Measurements from ENCODE around the gene BCL11B.

BCL11B gene

GRCh38 chr14:99272899-99273765 lies 1.1 kb upstream of the BCL11B start:
- H3K4me3 ChIP-seq (ENCODE audit: low read length), result peak overlapping the region; percentile 71
- H3K36me3 ChIP-seq (ENCODE audit: control insufficient read depth, low read depth, low read length), result no peaks in the 10 kb centered on the region
- H3K9ac ChIP-seq (ENCODE audit: low read length), result peak overlapping the region; percentile 11
- H3K27ac ChIP-seq (ENCODE audit: low read length), result no peak overlapping the region
- peaks cover 25% of the 10 kb centered on the region for H3K4me1 ChIP-seq (ENCODE audit: control insufficient read depth, low read depth, low read length)
- no peaks in the 10 kb centered on the region for H3K9me3 ChIP-seq (ENCODE audit: control insufficient read depth, low read depth, low read length)
- peaks cover 74% of the 10 kb centered on the region for H3K27me3 ChIP-seq (ENCODE audit: control insufficient read depth, insufficient read depth, low read length)

- H3K9ac ChIP-seq (ENCODE audit: low read length), result peak overlapping the region; percentile 11
- H3K27ac ChIP-seq (ENCODE audit: low read length), result no peak overlapping the region
- H3K4me1 ChIP-seq (ENCODE audit: control insufficient read depth, low read depth, low read length), result peaks cover 25% of the 10 kb centered on the region
- H3K9me3 ChIP-seq (ENCODE audit: control insufficient read depth, low read depth, low read length), result no peaks in the 10 kb centered on the region
- peaks cover 77% of the 10 kb centered on the region for H3K27me3 ChIP-seq (ENCODE audit: control insufficient read depth, insufficient read depth, low read length)
- H3K4me3 ChIP-seq (ENCODE audit: low read length), result peak overlapping the region; percentile 71
- no peaks in the 10 kb centered on the region for H3K36me3 ChIP-seq (ENCODE audit: control insufficient read depth, low read depth, low read length)
Measured at GRCh38 chr14:99272632-99272898, 568 bp upstream of the BCL11B start.

GRCh38 chr14:99271221-99271941 lies 616 bp downstream of the BCL11B start:
- Histone ChIP-seq H3K36me3 (ENCODE audit: control insufficient read depth, low read depth, low read length) (no peaks in the 10 kb centered on the region), H3K9ac (ENCODE audit: low read length) (peak overlapping the region; percentile 48), H3K4me3 (ENCODE audit: low read length) (peak overlapping the region; percentile 71), H3K4me1 (ENCODE audit: control insufficient read depth, low read depth, low read length) (peaks cover 19% of the 10 kb centered on the region), H3K27me3 (ENCODE audit: control insufficient read depth, insufficient read depth, low read length) (peaks cover 73% of the 10 kb centered on the region), H3K27ac (ENCODE audit: low read length) (no peak overlapping the region), H3K9me3 (ENCODE audit: control insufficient read depth, low read depth, low read length) (no peaks in the 10 kb centered on the region)

- H3K27me3 ChIP-seq (ENCODE audit: control insufficient read depth, insufficient read depth, low read length), result peaks cover 73% of the 10 kb centered on the region
- H3K4me3 ChIP-seq (ENCODE audit: low read length), result peak overlapping the region; percentile 74
- H3K9ac ChIP-seq (ENCODE audit: low read length), result no peak overlapping the region
- H3K4me1 ChIP-seq (ENCODE audit: control insufficient read depth, low read depth, low read length), result peaks cover 22% of the 10 kb centered on the region
- H3K9me3 ChIP-seq (ENCODE audit: control insufficient read depth, low read depth, low read length), result no peaks in the 10 kb centered on the region
- no peak overlapping the region for H3K27ac ChIP-seq (ENCODE audit: low read length)
- no peaks in the 10 kb centered on the region for H3K36me3 ChIP-seq (ENCODE audit: control insufficient read depth, low read depth, low read length)
Measured at GRCh38 chr14:99270458-99271220, 1.4 kb downstream of the BCL11B start.

GRCh38 chr14:99268810-99269707 lies 2.9 kb downstream of the BCL11B start:
- H3K27me3 ChIP-seq (ENCODE audit: control insufficient read depth, insufficient read depth, low read length), result peaks cover 79% of the 10 kb centered on the region
- peak overlapping the region; percentile 12 for H3K9ac ChIP-seq (ENCODE audit: low read length)
- no peaks in the 10 kb centered on the region for H3K9me3 ChIP-seq (ENCODE audit: control insufficient read depth, low read depth, low read length)
- no peak overlapping the region for H3K27ac ChIP-seq (ENCODE audit: low read length)
- H3K4me3 ChIP-seq (ENCODE audit: low read length), result peak overlapping the region; percentile 74
- no peaks in the 10 kb centered on the region for H3K36me3 ChIP-seq (ENCODE audit: control insufficient read depth, low read depth, low read length)
- H3K4me1 ChIP-seq (ENCODE audit: control insufficient read depth, low read depth, low read length), result peaks cover 22% of the 10 kb centered on the region

GRCh38 chr14:99267837-99268781 lies 3.9 kb downstream of the BCL11B start:
- Histone ChIP-seq H3K27me3 (ENCODE audit: control insufficient read depth, insufficient read depth, low read length) (peaks cover 79% of the 10 kb centered on the region), H3K36me3 (ENCODE audit: control insufficient read depth, low read depth, low read length) (no peaks in the 10 kb centered on the region), H3K9me3 (ENCODE audit: control insufficient read depth, low read depth, low read length) (no peaks in the 10 kb centered on the region), H3K4me3 (ENCODE audit: low read length) (peak overlapping the region; percentile 74), H3K4me1 (ENCODE audit: control insufficient read depth, low read depth, low read length) (peaks cover 31% of the 10 kb centered on the region), H3K27ac (ENCODE audit: low read length) (no peak overlapping the region), H3K9ac (ENCODE audit: low read length) (no peak overlapping the region)

- Histone ChIP-seq H3K27me3 (ENCODE audit: control insufficient read depth, insufficient read depth, low read length) (peaks cover 79% of the 10 kb centered on the region), H3K9me3 (ENCODE audit: control insufficient read depth, low read depth, low read length) (no peaks in the 10 kb centered on the region), H3K27ac (ENCODE audit: low read length) (no peak overlapping the region), H3K36me3 (ENCODE audit: control insufficient read depth, low read depth, low read length) (no peaks in the 10 kb centered on the region), H3K4me1 (ENCODE audit: control insufficient read depth, low read depth, low read length) (peaks cover 38% of the 10 kb centered on the region), H3K9ac (ENCODE audit: low read length) (no peak overlapping the region), H3K4me3 (ENCODE audit: low read length) (no peak overlapping the region)
Measured at GRCh38 chr14:99267381-99267780, 4.6 kb downstream of the BCL11B start.

GRCh38 chr14:99266181-99267178 lies 5.5 kb downstream of the BCL11B start:
- H3K36me3 ChIP-seq (ENCODE audit: control insufficient read depth, low read depth, low read length), result no peaks in the 10 kb centered on the region
- H3K9me3 ChIP-seq (ENCODE audit: control insufficient read depth, low read depth, low read length), result no peaks in the 10 kb centered on the region
- H3K27ac ChIP-seq (ENCODE audit: low read length), result no peak overlapping the region
- no peak overlapping the region for H3K9ac ChIP-seq (ENCODE audit: low read length)
- peaks cover 78% of the 10 kb centered on the region for H3K27me3 ChIP-seq (ENCODE audit: control insufficient read depth, insufficient read depth, low read length)
- peaks cover 47% of the 10 kb centered on the region for H3K4me1 ChIP-seq (ENCODE audit: control insufficient read depth, low read depth, low read length)
- peak overlapping the region; percentile 24 for H3K4me3 ChIP-seq (ENCODE audit: low read length)

- Histone ChIP-seq H3K4me1 (ENCODE audit: control insufficient read depth, low read depth, low read length) (peaks cover 53% of the 10 kb centered on the region), H3K36me3 (ENCODE audit: control insufficient read depth, low read depth, low read length) (no peaks in the 10 kb centered on the region), H3K27me3 (ENCODE audit: control insufficient read depth, insufficient read depth, low read length) (peaks cover 76% of the 10 kb centered on the region), H3K9me3 (ENCODE audit: control insufficient read depth, low read depth, low read length) (no peaks in the 10 kb centered on the region), H3K27ac (ENCODE audit: low read length) (no peak overlapping the region), H3K9ac (ENCODE audit: low read length) (no peak overlapping the region), H3K4me3 (ENCODE audit: low read length) (no peak overlapping the region)
Measured at GRCh38 chr14:99265571-99265970, 6.4 kb downstream of the BCL11B start.

All from iPS-18a (cell line).